ENCODE results near the gene FLVCR2.
"Not testable (repeated sequence)": the region's sequence is repeated elsewhere in the genome, so short reads cannot be mapped to it uniquely, and the experiment has no call there.

FLVCR2 gene

DNA sequence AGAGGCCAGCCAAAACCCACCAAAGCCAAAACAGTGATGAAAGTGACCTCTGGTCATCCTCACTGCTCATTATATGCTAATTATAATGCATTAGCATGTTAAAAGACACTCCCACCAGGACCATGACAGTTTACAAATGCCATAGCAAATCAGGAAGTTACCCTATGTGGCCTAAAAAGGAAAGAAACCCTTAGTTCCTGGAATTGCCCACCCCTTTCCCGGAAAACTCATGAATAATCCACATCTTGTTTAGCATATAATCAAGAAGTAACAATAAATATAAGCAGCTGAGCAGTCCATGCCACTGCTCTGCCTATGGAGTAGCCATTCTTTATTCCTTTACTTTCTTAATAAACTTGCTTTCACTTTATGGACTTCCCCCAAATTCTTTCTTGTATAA is 21.7 kb downstream of the FLVCR2 start:
- DNase-seq: not testable (repeated sequence)

DNA sequence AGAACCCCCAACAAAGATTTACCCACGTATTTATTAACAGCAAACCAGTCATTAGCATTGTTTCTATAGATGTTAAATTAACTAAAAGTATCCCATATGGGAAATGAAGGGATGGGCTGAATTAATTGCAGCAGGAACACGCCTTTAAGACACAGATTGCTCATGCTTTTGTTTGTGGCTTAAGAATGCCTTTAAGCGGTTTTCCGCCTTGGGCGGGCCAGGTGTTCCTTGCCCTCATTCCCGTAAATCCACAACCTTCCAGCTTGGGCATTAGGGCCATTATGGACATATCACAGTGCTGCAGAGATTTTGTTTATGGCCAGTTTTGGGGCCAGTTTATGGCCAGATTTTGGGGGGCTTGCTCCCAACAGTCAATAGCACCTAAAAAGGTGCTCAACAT is 22.6 kb downstream of the FLVCR2 start:
- not testable (repeated sequence) for DNase-seq

DNA sequence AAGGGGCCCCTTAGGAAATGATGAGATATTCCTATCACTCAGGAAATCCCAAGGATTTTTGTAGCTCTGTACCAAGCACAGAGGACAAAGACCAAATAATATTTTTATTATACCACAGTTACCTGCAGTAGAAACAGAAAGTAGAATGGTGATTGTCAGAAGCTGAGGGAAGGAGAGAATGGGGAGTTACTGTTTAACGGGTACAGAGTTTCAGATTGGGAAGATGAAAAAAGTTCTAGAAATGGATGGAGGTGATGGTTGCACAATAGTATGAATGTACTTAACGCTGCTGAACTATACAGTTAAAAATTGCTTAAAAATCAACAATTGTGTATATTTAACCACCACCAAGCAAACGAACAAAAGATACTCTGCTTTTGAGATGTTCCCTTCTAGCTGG is 24.1 kb downstream of the FLVCR2 start:
- DNase-seq: no peak

- DNase-seq: no peak
These were observed 26.8 kb downstream of the FLVCR2 start for GRCh38 chr14:75604979-75605851.

DNA sequence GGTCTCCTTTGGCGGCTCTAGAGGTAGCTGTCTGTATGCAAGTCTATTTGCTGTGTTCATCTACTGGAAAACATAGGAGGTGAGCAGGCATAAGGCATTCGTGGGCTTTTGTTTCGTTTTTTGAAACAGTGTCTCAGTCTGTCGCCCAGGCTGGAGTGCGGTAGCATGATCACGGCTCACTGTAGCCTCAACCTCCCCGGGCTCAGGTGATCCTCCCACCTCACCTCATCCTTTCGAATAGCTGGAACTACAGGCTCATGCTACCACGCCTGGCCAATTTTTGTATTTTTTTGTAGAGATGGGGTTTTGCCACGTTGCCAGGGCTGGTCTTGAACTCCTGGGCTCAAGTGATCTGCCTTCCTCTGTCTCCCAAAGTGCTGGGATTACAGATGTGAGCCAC is 27.5 kb downstream of the FLVCR2 start:
- DNase-seq: no peak

DNA sequence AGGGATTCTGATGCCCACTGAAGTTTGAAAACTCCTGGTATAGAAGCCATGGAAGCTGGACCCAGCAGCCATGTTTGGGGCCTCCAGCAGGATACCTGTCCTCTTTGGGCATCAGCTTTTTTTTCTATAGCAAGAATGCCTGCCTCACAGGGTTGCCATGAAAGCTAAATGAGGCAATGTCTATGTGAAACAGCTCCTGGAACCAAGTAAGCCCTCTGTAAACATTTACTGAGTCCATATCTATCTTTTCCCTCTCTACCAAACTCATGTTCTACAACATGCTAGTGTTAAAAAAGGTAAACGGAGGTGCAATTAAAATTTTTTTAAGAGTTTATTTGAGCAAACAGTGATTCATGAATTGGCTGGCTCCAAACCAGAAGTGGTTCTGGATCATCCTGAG is 28.6 kb downstream of the FLVCR2 start:
- no peak for DNase-seq

DNA sequence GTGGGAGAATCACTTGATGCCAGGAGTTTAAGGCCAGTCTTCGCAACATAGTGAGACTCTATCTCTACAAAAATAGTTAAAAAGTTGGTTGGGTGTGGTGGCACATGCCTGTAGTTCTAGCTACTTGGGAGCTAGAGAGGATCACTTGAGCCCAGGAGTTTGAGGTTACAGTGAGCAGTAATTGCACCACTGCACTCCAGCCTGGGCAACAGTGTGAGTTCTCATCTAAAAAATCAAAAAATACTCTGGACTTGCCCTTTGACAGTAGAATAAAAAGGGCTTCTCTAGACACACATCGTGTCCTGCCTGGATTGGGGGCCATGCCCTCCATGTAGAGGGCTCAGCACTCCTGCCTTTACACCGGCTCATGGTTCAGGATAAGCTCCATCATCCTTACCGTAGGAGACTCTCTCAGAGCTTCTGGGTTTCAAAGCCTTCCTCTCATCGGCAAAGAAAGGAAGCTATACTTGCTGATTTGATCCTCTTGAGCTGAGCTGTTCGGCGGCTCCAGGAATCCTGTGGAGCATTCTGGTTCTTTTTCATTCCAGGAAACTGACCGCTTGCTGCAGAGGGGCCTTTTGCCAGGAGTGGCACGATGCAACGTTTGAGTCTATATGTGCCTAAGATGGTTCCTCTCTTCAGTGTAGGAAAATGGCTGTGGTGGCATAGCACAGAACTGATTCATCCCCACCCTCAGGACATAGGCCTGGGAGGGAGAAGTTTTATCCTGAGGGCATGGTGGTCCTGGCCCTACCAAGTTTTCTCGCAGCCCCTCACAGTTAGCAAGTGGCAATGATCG is 29.6 kb downstream of the FLVCR2 start:
- no peak for DNase-seq

DNA sequence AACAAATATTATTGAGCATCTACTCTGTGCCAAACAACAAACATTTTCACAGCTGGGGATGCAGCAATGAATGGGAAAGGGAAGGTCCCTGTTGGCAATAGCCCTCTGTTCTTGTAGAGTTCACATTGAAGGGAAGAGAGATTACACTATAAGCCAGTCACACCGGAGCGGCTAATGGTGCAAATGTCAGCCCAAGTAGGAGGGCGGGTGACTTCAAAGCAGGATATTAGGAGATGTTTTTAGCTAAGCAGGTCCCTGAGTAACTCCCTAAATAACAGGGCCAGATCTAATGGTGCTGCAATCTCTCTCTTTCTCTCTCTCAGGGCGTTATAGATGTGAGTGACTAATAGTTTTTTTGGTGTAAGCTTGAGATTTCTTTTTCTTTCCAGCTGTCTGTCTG is 30.7 kb downstream of the FLVCR2 start:
- no peak for DNase-seq

GRCh38 chr14:75609606-75610475 is 31.4 kb downstream of the FLVCR2 start:
- DNase-seq: no peak

DNA sequence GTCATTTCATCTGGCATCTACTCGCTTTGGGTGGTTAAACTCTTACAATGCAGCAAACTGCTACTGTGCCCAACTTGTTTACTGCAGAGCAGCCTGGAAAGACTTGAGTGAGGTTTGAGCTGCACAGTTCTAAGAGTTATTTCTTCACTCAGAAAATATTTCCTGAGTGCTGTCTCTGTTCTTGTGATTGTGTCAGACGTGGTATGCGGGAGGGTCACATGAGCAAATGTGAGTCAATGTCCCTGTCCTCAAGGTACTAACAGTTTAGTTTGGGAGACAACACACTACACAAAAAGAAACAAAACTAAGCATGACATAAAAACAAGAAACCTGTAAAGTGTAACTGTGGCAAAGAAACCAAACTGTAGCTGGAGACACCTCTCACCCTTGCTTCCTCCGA is 32.4 kb downstream of the FLVCR2 start:
- no peak for DNase-seq

DNA sequence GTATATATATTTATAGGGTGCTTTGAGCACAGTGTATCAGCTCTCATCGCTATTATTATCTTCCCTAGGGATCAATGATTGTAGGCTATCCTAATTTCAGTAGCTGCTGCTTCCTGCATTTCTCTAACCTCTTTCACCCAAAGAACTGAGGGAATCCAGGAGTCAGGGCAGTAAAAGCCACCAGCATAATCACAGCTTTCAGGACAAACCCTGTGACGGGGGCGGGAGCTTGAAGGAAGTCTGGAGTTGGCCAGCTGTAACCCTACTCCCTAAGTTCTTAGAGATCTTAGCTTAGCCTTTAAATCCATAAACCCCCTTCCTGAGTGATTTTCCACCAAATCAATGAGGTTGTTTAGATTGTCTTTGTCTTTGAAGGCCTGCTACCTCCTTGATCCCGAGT is 33.7 kb downstream of the FLVCR2 start:
- DNase-seq: no peak

- DNase-seq: no peak
These were observed 35.8 kb downstream of the FLVCR2 start for GRCh38 chr14:75614179-75614578.

DNA sequence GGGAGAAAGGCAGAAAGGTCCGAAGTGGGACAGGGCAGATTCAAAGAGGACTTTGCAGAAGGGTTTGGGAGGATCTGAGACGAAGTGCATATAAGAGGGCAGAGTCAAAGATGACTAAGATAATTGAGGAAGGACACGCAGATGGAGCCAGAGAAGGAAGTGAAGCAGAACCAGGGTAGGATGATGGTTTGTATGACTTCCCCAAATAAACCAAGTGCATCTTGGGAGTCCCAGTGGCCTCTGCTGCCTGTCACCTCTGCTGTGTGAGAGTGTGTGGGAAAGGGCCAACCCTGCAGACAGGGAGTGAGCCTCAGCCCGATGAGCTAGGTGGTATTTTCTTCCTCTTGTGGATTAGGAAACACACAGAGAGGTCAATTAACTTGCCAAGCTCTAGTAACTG is 36.8 kb downstream of the FLVCR2 start:
- no peak for DNase-seq

GRCh38 chr14:75619548-75619947 is 41.1 kb downstream of the FLVCR2 start:
- DNase-seq: no peak

- no peak for DNase-seq
These were observed 46.6 kb downstream of the FLVCR2 start for GRCh38 chr14:75625034-75625433.

- no peak for DNase-seq
These were observed 48.0 kb downstream of the FLVCR2 start for GRCh38 chr14:75626396-75626795.

GRCh38 chr14:75626863-75627262 is 48.4 kb downstream of the FLVCR2 start:
- no peak for DNase-seq

GRCh38 chr14:75627406-75627805 is 49.0 kb downstream of the FLVCR2 start:
- no peak for DNase-seq

DNA sequence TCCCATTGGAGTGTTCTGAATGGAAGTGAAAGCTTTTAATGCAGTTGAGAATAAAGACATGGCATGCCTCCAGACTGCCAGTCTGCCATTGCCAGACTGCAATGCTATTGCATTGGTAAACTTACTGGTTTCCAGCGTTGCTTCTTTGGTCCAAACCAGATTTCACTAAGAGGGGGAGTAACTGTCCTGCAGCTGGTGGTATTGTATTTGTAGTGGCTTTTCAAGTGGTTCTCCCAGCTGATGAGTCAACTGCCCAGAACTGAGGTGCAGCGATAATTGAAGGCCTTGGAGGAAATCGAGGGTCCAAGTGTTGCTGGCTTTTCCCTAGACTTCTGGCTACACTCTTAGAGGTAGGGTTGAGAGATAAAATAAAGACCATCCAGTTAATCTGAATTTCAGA is 50.4 kb downstream of the FLVCR2 start:
- no peak for DNase-seq

GRCh38 chr14:75630695-75631452 is 52.5 kb downstream of the FLVCR2 start:
- DNase-seq: no peak

DNA sequence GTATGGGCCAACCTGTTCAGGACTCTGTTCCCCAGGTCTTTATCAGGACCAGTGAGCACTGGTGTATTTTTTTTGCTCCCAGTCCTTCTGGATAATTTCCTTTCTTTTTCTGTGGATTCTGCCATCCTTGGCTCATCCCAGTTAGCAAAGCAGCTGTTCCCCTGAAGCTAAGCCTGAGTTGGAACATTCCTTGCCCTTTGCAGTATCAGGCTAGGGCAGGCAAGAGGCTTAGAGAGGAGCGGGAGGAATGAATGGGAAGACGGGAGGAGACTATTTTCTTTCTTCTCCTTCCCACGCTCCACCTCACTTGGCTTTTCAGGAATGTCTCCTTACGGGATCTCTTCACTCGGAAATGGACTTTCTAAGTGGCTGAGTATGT is 53.0 kb downstream of the FLVCR2 start:
- DNase-seq: no peak

GRCh38 chr14:75634848-75635247 is 56.4 kb downstream of the FLVCR2 start:
- no peak for DNase-seq
